ENCODE measurements around the gene APBA2.

- TF ChIP-seq POLR2A (IDR thresholded peaks at IDR 0.05; ENCODE audit: extremely low read depth, insufficient read length), result no peak
- TF ChIP-seq CTCF (IDR thresholded peaks at IDR 0.05; ENCODE audit: low read depth, low read length), result no peak
- TF ChIP-seq MAX (IDR thresholded peaks at IDR 0.05; ENCODE audit: low read depth, low read length), result no peak
- no peak for TF ChIP-seq MYC (IDR thresholded peaks at IDR 0.05; ENCODE audit: low read depth, low read length)
Observed at GRCh38 chr15:29126208-29126536, 240.4 kb downstream of the APBA2 start.

Data from NB4 (cell line).